Stomach (tissue), 9 donors: Measurements from ENCODE around the gene TBC1D16. TPM values are rescaled to one million over a fixed set of nuclear protein-coding genes. Genes with fewer than 3 reads are reported as not detected.

Source experiments
- DNase-seq, 2 donors: peaks; one replicate each; pipeline versions ENCODE4 v3.0.0 to v3.0.0-alpha.2; 2013 to 2019
- H3K27ac ChIP-seq, 5 donors: fragments of 200-600 bp in 4 of 5; sonication (generic) in 4 of 5; one replicate each; pipeline ENCODE4 v1.5.1; 2013 to 2019; ENCODE audit warnings: mild to moderate bottlenecking in 1 of 5, moderate library complexity in 1 of 5
- H3K27me3 ChIP-seq, 3 donors: fragments of 200-600 bp; sonication (generic); one replicate each; pipeline ENCODE4 v1.5.1; 2017 to 2019; ENCODE audit warnings: mixed run types in 1 of 3
- H3K36me3 ChIP-seq, 4 donors: fragments of 200-600 bp; sonication (generic); 1 replicate in 3 of 4; 2 replicates in 1 of 4; pipeline ENCODE4 v1.5.1; 2016 to 2019
- H3K4me1 ChIP-seq, 4 donors: fragments of 200-600 bp; sonication (generic); one replicate each; pipeline ENCODE4 v1.5.1; 2016 to 2019
- H3K4me3 ChIP-seq, 4 donors: fragments of 200-600 bp; sonication (generic) in 3 of 4; one replicate each; pipeline ENCODE4 v1.5.1; 2016 to 2019; ENCODE audit warnings: mild to moderate bottlenecking in 1 of 4
- H3K9me3 ChIP-seq, 4 donors: fragments of 200-600 bp; sonication (generic); one replicate each; pipeline ENCODE4 v1.5.1; 2016 to 2019
- EP300 ChIP-seq: sonication (generic); formaldehyde crosslinking; IDR thresholded peaks from one replicate; pipeline ENCODE4 v1.6.1; 2017; ENCODE audit warnings: antibody characterized with exemption
- POLR2A ChIP-seq, 4 donors: fragments of 450-650 bp; IDR thresholded peaks; one replicate each; pipeline ENCODE4 v1.6.1; 2016; ENCODE audit warnings: antibody characterized with exemption in 4 of 4, control low read depth in 2 of 4, mild to moderate bottlenecking in 1 of 4, moderate library complexity in 1 of 4
- POLR2AphosphoS5 ChIP-seq, 3 donors: sonication (generic); formaldehyde crosslinking; IDR thresholded peaks; one replicate each; pipeline ENCODE4 v1.6.1; 2016; ENCODE audit warnings: antibody characterized with exemption in 3 of 3
- WGBS, 5 donors: extraction: QIAGEN DNeasy Blood & Tissue Kit in 3 of 5; methylation state at CpG; one replicate each; pipeline versions ENCODE4 v1.1.5 to v1.1.7; 2013 to 2018; 5-methylcytosine and 5-hydroxymethylcytosine counted together
- intact Hi-C: fragments of 100-400 bp; cut with DNase I; formaldehyde crosslinking; loops from one replicate; pipeline ENCODE4 v1.15.1; 2023; ENCODE audit warnings: low total_unique reads
- polyA plus RNA-seq, 3 donors: library from polyadenylated mRNA; stranded (reverse); fragments of 200-250 nt; gene quantifications; one replicate each; pipeline ENCODE4 v1.2.3, GENCODE V29; 2013
- total RNA-seq, 5 donors: library from RNA; depleted of rRNA; stranded (reverse); fragments of >200 nt; gene quantifications; one replicate each; pipeline versions ENCODE4 v1.1.0 to v1.2.3, GENCODE V29; 2014 to 2016
- TF ChIP-seq, protein P1 (sequence below), 7 experiments: fragments of 450-650 bp in 4 of 7; fragments of 200-600 bp in 3 of 7; sonication (generic) in 3 of 7; IDR thresholded peaks; one replicate each; pipeline ENCODE4 v1.5.1; 2016 to 2019; ENCODE audit warnings: antibody characterized with exemption in 7 of 7, control low read depth in 2 of 7, mild to moderate bottlenecking in 1 of 7
- donor health status: healthy with polysubstance abuse.
- donor health status: Bipolar disorder and iron deficiency.
- donor health status: healthy.

The TBC1D16 gene
- total and polyA plus RNA-seq, 8 donors: 3.0 to 22.2 (median 16.8) TPM

GRCh38 chr17:79907850-79908249 is 127.8 kb downstream of the TBC1D16 start:
- H3K4me1 ChIP-seq: no peaks in the 10 kb centered on the region
- H3K27ac ChIP-seq: no peak overlapping the region
- no peaks in the 10 kb centered on the region for H3K9me3 ChIP-seq
- H3K4me3 ChIP-seq: no peak overlapping the region
- H3K27me3 ChIP-seq: peaks cover 0 to 57% (median 0%) of the 10 kb centered on the region in 3 donors
- 42 to 65% (median 48%) methylated on average over 16 of the region's 16 CpGs for WGBS, 5 donors
- TF ChIP-seq POLR2AphosphoS5 (IDR thresholded peaks at IDR 0.05): no peak
- TF ChIP-seq EP300: no peak
- no peak for TF ChIP-seq POLR2A (IDR thresholded peaks at IDR 0.05)
- H3K36me3 ChIP-seq: no peaks in the 10 kb centered on the region
- peak in 1 of 2 donors; percentile 82 for DNase-seq
- intact Hi-C loops: no loop called here

DNA sequence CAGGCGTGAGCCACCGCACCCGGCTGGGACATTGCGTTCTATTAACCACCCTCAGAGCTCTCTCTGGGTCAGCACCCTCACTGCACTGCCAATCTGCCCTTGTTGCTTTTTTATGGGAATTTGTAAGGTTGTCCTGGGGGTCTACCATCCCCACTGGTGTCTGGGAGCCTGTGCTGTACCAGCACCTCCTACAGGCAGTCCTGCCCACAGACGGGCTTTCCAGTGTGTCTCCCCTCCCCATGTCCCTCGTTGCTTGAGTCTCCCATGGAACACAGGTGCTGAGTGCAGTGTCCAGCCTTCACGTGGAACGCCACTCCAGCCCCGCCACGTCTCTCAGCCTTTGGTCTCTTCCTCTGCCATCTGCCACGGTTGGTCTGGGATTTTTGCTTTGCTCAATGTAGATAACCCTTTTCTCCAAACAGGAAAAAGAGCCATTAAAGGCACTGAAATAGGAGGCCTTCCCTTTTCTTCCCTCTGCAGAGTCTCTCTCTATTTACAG is 128.4 kb downstream of the TBC1D16 start:
- no peak for DNase-seq
- H3K27ac ChIP-seq: no peak overlapping the region
- no peaks in the 10 kb centered on the region for H3K9me3 ChIP-seq
- H3K27me3 ChIP-seq: peaks cover 0 to 58% (median 0%) of the 10 kb centered on the region in 3 donors
- TF ChIP-seq EP300: no peak
- TF ChIP-seq POLR2A (IDR thresholded peaks at IDR 0.05): no peak
- TF ChIP-seq, protein P1, sequence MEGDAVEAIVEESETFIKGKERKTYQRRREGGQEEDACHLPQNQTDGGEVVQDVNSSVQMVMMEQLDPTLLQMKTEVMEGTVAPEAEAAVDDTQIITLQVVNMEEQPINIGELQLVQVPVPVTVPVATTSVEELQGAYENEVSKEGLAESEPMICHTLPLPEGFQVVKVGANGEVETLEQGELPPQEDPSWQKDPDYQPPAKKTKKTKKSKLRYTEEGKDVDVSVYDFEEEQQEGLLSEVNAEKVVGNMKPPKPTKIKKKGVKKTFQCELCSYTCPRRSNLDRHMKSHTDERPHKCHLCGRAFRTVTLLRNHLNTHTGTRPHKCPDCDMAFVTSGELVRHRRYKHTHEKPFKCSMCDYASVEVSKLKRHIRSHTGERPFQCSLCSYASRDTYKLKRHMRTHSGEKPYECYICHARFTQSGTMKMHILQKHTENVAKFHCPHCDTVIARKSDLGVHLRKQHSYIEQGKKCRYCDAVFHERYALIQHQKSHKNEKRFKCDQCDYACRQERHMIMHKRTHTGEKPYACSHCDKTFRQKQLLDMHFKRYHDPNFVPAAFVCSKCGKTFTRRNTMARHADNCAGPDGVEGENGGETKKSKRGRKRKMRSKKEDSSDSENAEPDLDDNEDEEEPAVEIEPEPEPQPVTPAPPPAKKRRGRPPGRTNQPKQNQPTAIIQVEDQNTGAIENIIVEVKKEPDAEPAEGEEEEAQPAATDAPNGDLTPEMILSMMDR (IDR thresholded peaks at IDR 0.05): no peak
- TF ChIP-seq POLR2AphosphoS5 (IDR thresholded peaks at IDR 0.05): no peak
- no peaks in the 10 kb centered on the region for H3K4me1 ChIP-seq
- no peaks in the 10 kb centered on the region for H3K36me3 ChIP-seq
- intact Hi-C loops: no loop called here
- WGBS, 5 donors: 78 to 82% (median 79%) methylated on average over 11 of the region's 11 CpGs
- no peak overlapping the region for H3K4me3 ChIP-seq

- Histone ChIP-seq H3K27me3 (peaks cover 0 to 72% (median 0%) of the 10 kb centered on the region in 3 donors), H3K27ac (no peak overlapping the region), H3K4me1 (no peaks in the 10 kb centered on the region), H3K36me3 (no peaks in the 10 kb centered on the region), H3K4me3 (no peak overlapping the region), H3K9me3 (no peaks in the 10 kb centered on the region)
- intact Hi-C loops: no loop called here
- DNase-seq: no peak
- TF ChIP-seq EP300 (no peak), POLR2A (IDR thresholded peaks at IDR 0.05) (no peak), POLR2AphosphoS5 (IDR thresholded peaks at IDR 0.05) (no peak)
- TF ChIP-seq, protein P1 (IDR thresholded peaks at IDR 0.05): no peak
- 55 to 76% (median 69%) methylated on average over 8 of the region's 8 CpGs for WGBS, 5 donors
These were observed 129.8 kb downstream of the TBC1D16 start for GRCh38 chr17:79905832-79906231.

DNA sequence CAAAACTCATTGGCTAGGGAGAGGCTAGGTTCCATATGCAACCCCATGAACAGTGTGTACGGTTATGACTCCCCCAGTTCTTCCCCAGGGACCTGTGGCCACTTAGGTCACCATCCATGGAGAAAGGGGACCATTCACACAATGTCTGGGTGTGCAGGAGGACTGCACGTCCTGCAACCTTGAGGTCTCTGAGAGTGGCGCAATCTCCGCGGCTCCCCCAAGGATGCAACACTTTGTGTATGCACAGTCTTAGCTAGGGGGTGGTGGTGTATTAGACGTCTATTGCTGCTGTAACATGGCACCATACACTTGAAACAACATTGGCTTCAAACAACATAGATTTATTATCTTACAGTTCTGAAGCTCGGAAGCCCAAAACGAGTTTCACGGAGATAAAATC is 130.8 kb downstream of the TBC1D16 start:
- TF ChIP-seq POLR2A (IDR thresholded peaks at IDR 0.05) (no peak), EP300 (no peak), POLR2AphosphoS5 (IDR thresholded peaks at IDR 0.05) (no peak)
- TF ChIP-seq, protein P1 (IDR thresholded peaks at IDR 0.05): no peak
- DNase-seq: no peak
- H3K27me3 ChIP-seq: peaks cover 0 to 75% (median 0%) of the 10 kb centered on the region in 3 donors
- H3K4me3 ChIP-seq: no peak overlapping the region
- intact Hi-C loops: no loop called here
- no peaks in the 10 kb centered on the region for H3K36me3 ChIP-seq
- H3K27ac ChIP-seq: no peak overlapping the region
- H3K9me3 ChIP-seq: peaks cover 0 to under 1% (median 0%) of the 10 kb centered on the region in 4 donors
- no peaks in the 10 kb centered on the region for H3K4me1 ChIP-seq
- WGBS, 5 donors: 82 to 88% (median 83%) methylated on average over 9 of the region's 9 CpGs

GRCh38 chr17:79902146-79902791 is 133.4 kb downstream of the TBC1D16 start:
- WGBS, 5 donors: 75 to 89% (median 86%) methylated on average over 10 of the region's 10 CpGs
- Histone ChIP-seq H3K4me3 (no peak overlapping the region), H3K27ac (no peak overlapping the region), H3K9me3 (peaks cover 0 to 9% (median 3%) of the 10 kb centered on the region in 4 donors), H3K36me3 (no peaks in the 10 kb centered on the region), H3K27me3 (peaks cover 0 to 71% (median 0%) of the 10 kb centered on the region in 3 donors), H3K4me1 (peaks cover 0 to 9% (median 0%) of the 10 kb centered on the region in 4 donors)
- intact Hi-C loops: no loop called here
- DNase-seq: no peak
- TF ChIP-seq, protein P1 (IDR thresholded peaks at IDR 0.05): no peak
- TF ChIP-seq POLR2A (IDR thresholded peaks at IDR 0.05) (no peak), POLR2AphosphoS5 (IDR thresholded peaks at IDR 0.05) (no peak), EP300 (no peak)
